Neural progenitor cell (in vitro differentiated cells): ENCODE results near the gene KLRC3. TPM values are rescaled to one million over a fixed set of nuclear protein-coding genes. Genes with fewer than 3 reads are reported as not detected.
A peak's percentile ranks its signal among the peaks of the same experiment; 100 is the strongest.
"Not testable (repeated sequence)": the region's sequence is repeated elsewhere in the genome, so short reads cannot be mapped to it uniquely, and the experiment has no call there.

ENCODE experiments used
- DNase-seq: peaks from one replicate; pipeline ENCODE4 v3.0.0-alpha.2; 2016; ENCODE audit warnings: low spot score
- H2AFZ ChIP-seq: fragments of 200-600 bp; sonication (generic); replicated peaks from 2 replicates; pipeline ENCODE4 v1.6.1; 2016; ENCODE audit warnings: antibody characterized with exemption
- H3F3A ChIP-seq: fragments of 200-600 bp; sonication (generic); 2 replicates; pipeline ENCODE4 v1.6.1; 2016; ENCODE audit warnings: antibody characterized with exemption, low read depth
- H3K27ac ChIP-seq: fragments of 200-600 bp; sonication (generic); 2 replicates; pipeline ENCODE4 v1.5.1; 2016; ENCODE audit warnings: mild to moderate bottlenecking
- H3K27me3 ChIP-seq: fragments of 200-600 bp; sonication (generic); 2 replicates; pipeline ENCODE4 v1.6.1; 2016; ENCODE audit warnings: mild to moderate bottlenecking, moderate library complexity
- H3K36me3 ChIP-seq: fragments of 200-600 bp; sonication (generic); 2 replicates; pipeline ENCODE4 v1.5.1; 2016
- H3K4me1 ChIP-seq: fragments of 200-600 bp; sonication (generic); 2 replicates; pipeline ENCODE4 v1.6.1; 2016; ENCODE audit warnings: mixed run types
- H3K4me2 ChIP-seq: fragments of 200-600 bp; sonication (generic); 2 replicates; pipeline ENCODE4 v1.6.1; 2016
- H3K4me3 ChIP-seq: fragments of 200-600 bp; sonication (generic); 2 replicates; pipeline ENCODE4 v1.5.1; 2016
- H3K79me2 ChIP-seq: fragments of 200-600 bp; sonication (generic); 2 replicates; pipeline ENCODE4 v1.6.1; 2016; ENCODE audit warnings: low read depth
- H3K9ac ChIP-seq: fragments of 200-600 bp; sonication (generic); 2 replicates; pipeline ENCODE4 v1.6.1; 2016
- H3K9me3 ChIP-seq: fragments of 200-600 bp; sonication (generic); 2 replicates; pipeline ENCODE4 v1.5.1; 2016; ENCODE audit warnings: low read depth
- H4K20me1 ChIP-seq: fragments of 200-600 bp; sonication (generic); 2 replicates; pipeline ENCODE4 v1.6.1; 2016; ENCODE audit warnings: low read depth
- H3K27ac Mint-ChIP-seq: 3 replicates; pipeline ENCODE4 v1.8.0; 2021; ENCODE audit warnings: mixed read lengths
- H3K27me3 Mint-ChIP-seq: 2 replicates; pipeline ENCODE4 v1.8.0; 2022; ENCODE audit warnings: low read depth, mild to moderate bottlenecking, inconsistent platforms, moderate library complexity, mixed read lengths; ENCODE audit not compliant: insufficient read depth
- H3K36me3 Mint-ChIP-seq: 3 replicates; pipeline ENCODE4 v1.8.0; 2021; ENCODE audit warnings: mixed read lengths
- H3K4me1 Mint-ChIP-seq: 3 replicates; pipeline ENCODE4 v1.8.0; 2021; ENCODE audit warnings: mixed read lengths
- H3K4me3 Mint-ChIP-seq: 3 replicates; pipeline ENCODE4 v1.8.0; 2021; ENCODE audit warnings: mild to moderate bottlenecking, moderate library complexity, mixed read lengths
- H3K9me3 Mint-ChIP-seq: 3 replicates; pipeline ENCODE4 v1.8.0; 2020; ENCODE audit warnings: mixed read lengths
- EZH2 ChIP-seq: fragments of 200-600 bp; sonication (generic); IDR thresholded peaks from 2 replicates; pipeline ENCODE4 v1.6.1; 2017; ENCODE audit warnings: antibody characterized with exemption, mild to moderate bottlenecking, moderate library complexity
- EZH2phosphoT487 ChIP-seq: fragments of 200-600 bp; sonication (generic); IDR thresholded peaks from 2 replicates; pipeline ENCODE4 v1.6.1; 2017; ENCODE audit warnings: antibody characterized with exemption
- total RNA-seq: library from RNA; depleted of rRNA; stranded (reverse); fragments of >200 nt; gene quantifications from 2 replicates; pipeline ENCODE4 v1.2.3, GENCODE V29; 2015; ENCODE audit warnings: low replicate concordance
- TF ChIP-seq, protein P1 (sequence below): fragments of 200-600 bp; sonication (generic); IDR thresholded peaks from 2 replicates; pipeline ENCODE4 v1.5.1; 2017; ENCODE audit warnings: antibody characterized with exemption, mild to moderate bottlenecking

The KLRC3 gene
- not detected in 2 replicates for total RNA-seq

DNA sequence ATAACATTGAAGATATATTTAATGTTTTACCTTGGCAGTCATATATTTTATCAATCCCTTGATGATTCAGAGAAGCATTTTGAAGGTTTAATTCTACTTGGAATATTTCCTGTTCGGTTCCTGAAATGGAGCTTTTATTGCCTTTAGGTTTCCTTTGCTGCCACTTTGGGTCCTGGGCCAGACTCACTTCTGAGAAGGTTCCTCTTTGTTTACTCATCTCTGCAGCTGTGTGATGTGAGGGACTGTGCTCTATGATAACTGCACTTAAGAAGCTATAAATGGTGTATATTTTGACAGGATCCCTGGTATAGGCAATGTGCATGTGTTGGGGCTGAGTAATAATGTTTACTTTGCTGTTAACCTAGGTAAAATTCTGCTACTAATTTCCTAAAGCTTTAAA is at the start of gene KLRC3:
Gene KLRC3 (minus strand): TSS at position 262 of the 400 bp plus-strand sequence. CDS start 45 bp downstream, at position 217.
- H4K20me1 ChIP-seq, H3K27ac Mint-ChIP-seq, H3F3A ChIP-seq, H3K4me3 Mint-ChIP-seq, H3K36me3 ChIP-seq, DNase-seq, H3K9me3 Mint-ChIP-seq, H3K4me1 Mint-ChIP-seq, H3K4me2 ChIP-seq, H3K27me3 ChIP-seq, H3K27me3 Mint-ChIP-seq, H3K4me3 ChIP-seq, H3K4me1 ChIP-seq, H3K79me2 ChIP-seq, H3K27ac ChIP-seq, H3K36me3 Mint-ChIP-seq, H2AFZ ChIP-seq, H3K9me3 ChIP-seq, H3K9ac ChIP-seq: not testable (repeated sequence)

DNA sequence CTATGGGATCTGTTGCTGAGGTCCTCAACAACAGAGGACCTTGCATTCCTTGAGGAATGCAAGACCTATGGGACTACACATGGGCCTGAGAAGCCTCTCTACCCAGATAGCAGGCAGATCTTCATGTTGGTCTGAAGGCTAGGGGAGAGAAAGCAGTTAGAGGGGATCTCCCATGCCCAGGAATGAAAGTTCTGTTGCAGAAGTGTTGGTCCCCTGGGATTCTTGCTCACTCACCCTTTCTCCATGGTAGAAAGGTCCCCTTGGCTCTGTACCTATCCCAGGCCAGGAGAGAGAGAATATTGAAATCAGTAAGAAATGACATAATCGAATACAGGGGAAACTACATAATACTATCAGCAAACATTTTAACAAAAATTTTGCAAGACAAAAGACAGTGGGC is 49.3 kb upstream of the KLRC3 start:
- Histone ChIP-seq H3K4me1 (peaks cover 4% of the 10 kb centered on the region), H2AFZ (no peak overlapping the region), H3K27me3 (no peaks in the 10 kb centered on the region), H3K79me2 (no peaks in the 10 kb centered on the region), H3K4me3 (no peak overlapping the region), H4K20me1 (no peaks in the 10 kb centered on the region), H3F3A (no peaks in the 10 kb centered on the region), H3K4me2 (no peak overlapping the region), H3K9me3 (no peaks in the 10 kb centered on the region), H3K9ac (no peak overlapping the region), H3K36me3 (no peaks in the 10 kb centered on the region), H3K27ac (no peak overlapping the region)
- H3K9me3 Mint-ChIP-seq, result no peaks in the 10 kb centered on the region
- TF ChIP-seq, protein P1, sequence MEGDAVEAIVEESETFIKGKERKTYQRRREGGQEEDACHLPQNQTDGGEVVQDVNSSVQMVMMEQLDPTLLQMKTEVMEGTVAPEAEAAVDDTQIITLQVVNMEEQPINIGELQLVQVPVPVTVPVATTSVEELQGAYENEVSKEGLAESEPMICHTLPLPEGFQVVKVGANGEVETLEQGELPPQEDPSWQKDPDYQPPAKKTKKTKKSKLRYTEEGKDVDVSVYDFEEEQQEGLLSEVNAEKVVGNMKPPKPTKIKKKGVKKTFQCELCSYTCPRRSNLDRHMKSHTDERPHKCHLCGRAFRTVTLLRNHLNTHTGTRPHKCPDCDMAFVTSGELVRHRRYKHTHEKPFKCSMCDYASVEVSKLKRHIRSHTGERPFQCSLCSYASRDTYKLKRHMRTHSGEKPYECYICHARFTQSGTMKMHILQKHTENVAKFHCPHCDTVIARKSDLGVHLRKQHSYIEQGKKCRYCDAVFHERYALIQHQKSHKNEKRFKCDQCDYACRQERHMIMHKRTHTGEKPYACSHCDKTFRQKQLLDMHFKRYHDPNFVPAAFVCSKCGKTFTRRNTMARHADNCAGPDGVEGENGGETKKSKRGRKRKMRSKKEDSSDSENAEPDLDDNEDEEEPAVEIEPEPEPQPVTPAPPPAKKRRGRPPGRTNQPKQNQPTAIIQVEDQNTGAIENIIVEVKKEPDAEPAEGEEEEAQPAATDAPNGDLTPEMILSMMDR, result no peak
- no peak for TF ChIP-seq EZH2
- TF ChIP-seq EZH2phosphoT487, result no peak
- H3K27me3 Mint-ChIP-seq, result no peaks in the 10 kb centered on the region
- H3K4me3 Mint-ChIP-seq, result no peak overlapping the region
- H3K27ac Mint-ChIP-seq, result no peak overlapping the region
- H3K4me1 Mint-ChIP-seq, result no peaks in the 10 kb centered on the region
- no peaks in the 10 kb centered on the region for H3K36me3 Mint-ChIP-seq
- DNase-seq, result no peak

DNA sequence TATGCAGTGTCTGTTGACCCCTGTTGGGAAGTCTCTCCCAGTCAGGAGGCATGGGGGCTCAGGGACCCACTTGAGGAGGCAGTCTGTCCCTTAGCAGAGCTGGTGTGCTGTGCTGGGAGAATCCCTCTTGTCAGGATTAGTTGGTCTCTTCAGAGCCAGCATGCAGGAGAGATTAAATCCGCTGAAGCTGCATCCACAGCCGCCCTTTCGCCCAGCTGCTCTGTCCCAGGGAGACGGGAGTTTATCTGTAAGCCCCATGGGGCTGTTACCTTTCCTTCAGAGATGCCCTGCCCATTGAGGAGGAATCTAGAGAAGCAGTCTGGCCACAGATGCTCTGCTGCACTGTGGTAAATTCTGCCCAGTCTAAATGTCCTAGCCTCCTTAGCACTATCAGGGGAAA is 45.9 kb upstream of the KLRC3 start:
- no peak overlapping the region for H3K4me3 Mint-ChIP-seq
- no peak overlapping the region for H3K4me2 ChIP-seq
- no peaks in the 10 kb centered on the region for H3K9me3 ChIP-seq
- H3K9me3 Mint-ChIP-seq, result peaks cover 2% of the 10 kb centered on the region
- no peaks in the 10 kb centered on the region for H3K36me3 ChIP-seq
- H3K27ac ChIP-seq, result no peak overlapping the region
- no peak overlapping the region for H3K4me3 ChIP-seq
- peak; percentile 16 for DNase-seq
- H3K9ac ChIP-seq, result no peak overlapping the region
- H3K79me2 ChIP-seq, result no peaks in the 10 kb centered on the region
- no peaks in the 10 kb centered on the region for H3K27me3 ChIP-seq
- no peaks in the 10 kb centered on the region for H3K4me1 Mint-ChIP-seq
- H3K4me1 ChIP-seq, result peaks cover 4% of the 10 kb centered on the region
- H3K36me3 Mint-ChIP-seq, result no peaks in the 10 kb centered on the region
- H3K27me3 Mint-ChIP-seq, result no peaks in the 10 kb centered on the region
- H3F3A ChIP-seq, result no peaks in the 10 kb centered on the region
- no peak overlapping the region for H2AFZ ChIP-seq
- no peak for TF ChIP-seq EZH2phosphoT487
- TF ChIP-seq, protein P1, result no peak
- TF ChIP-seq EZH2, result no peak
- H3K27ac Mint-ChIP-seq, result no peak overlapping the region
- H4K20me1 ChIP-seq, result no peaks in the 10 kb centered on the region

DNA sequence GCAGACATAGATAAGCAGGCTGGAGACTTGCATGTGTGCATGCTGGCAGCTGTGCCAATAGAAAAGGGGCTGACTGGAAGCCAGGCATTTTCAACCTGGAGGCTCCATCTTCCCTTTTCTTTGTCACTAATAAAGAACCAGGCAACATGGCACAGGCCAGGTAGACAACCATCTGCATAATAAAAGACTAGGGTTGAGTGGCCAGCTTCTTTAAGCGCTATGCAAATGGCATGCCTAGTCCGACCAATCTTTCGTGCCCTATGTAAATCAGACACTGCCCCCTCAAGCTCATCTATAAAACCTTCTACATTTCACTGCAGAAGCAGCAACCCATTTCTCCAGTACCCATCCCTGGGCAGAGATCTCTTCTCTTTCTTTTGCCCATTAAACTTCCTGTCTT is 37.4 kb upstream of the KLRC3 start:
- H3K9me3 Mint-ChIP-seq, result peaks cover 26% of the 10 kb centered on the region

More for the DNA sequence above, 37.4 kb upstream of the KLRC3 start:
- Histone ChIP-seq H3K4me1 (no peaks in the 10 kb centered on the region), H3K79me2 (no peaks in the 10 kb centered on the region), H3K4me2 (no peak overlapping the region), H3K27ac (no peak overlapping the region), H3K4me3 (no peak overlapping the region), H3K27me3 (no peaks in the 10 kb centered on the region), H2AFZ (peak overlapping the region; percentile 69), H3K9me3 (no peaks in the 10 kb centered on the region), H3F3A (no peaks in the 10 kb centered on the region), H3K36me3 (no peaks in the 10 kb centered on the region), H4K20me1 (no peaks in the 10 kb centered on the region), H3K9ac (no peak overlapping the region)
- H3K4me1 Mint-ChIP-seq, result no peaks in the 10 kb centered on the region
- no peak for TF ChIP-seq EZH2
- TF ChIP-seq, protein P1, result no peak
- no peak for TF ChIP-seq EZH2phosphoT487
- H3K36me3 Mint-ChIP-seq, result no peaks in the 10 kb centered on the region
- peak; percentile 11 for DNase-seq
- H3K4me3 Mint-ChIP-seq, result no peak overlapping the region
- H3K27me3 Mint-ChIP-seq, result no peaks in the 10 kb centered on the region
- no peak overlapping the region for H3K27ac Mint-ChIP-seq
